GM06990 (cell line): ENCODE data around the gene IL32.

ENCODE experiments used
- DNase-seq: peaks from one replicate; pipeline ENCODE4 v3.0.0-alpha.2; 2011; ENCODE audit not compliant: insufficient read length; ENCODE audit errors: extremely low read depth
- H3K27me3 ChIP-seq: replicated peaks from 2 replicates; pipeline ENCODE4 v1.6.0; 2011; ENCODE audit warnings: low read length; ENCODE audit not compliant: control insufficient read depth, insufficient read depth
- H3K36me3 ChIP-seq: 2 replicates; pipeline ENCODE4 v1.5.1; 2011; ENCODE audit warnings: low read length; ENCODE audit not compliant: control insufficient read depth, insufficient read depth
- H3K4me3 ChIP-seq: replicated peaks from 2 replicates; pipeline ENCODE4 v1.5.1; 2011; ENCODE audit warnings: low read depth, mild to moderate bottlenecking, control low read depth, low read length
- TF ChIP-seq, protein P1 (sequence below): IDR thresholded peaks from 2 replicates; pipeline ENCODE4 v1.5.1; 2011; ENCODE audit warnings: low read length, control low read depth, mild to moderate bottlenecking, inconsistent platforms; ENCODE audit not compliant: insufficient read depth, poor library complexity, severe bottlenecking

IL32 gene

DNA sequence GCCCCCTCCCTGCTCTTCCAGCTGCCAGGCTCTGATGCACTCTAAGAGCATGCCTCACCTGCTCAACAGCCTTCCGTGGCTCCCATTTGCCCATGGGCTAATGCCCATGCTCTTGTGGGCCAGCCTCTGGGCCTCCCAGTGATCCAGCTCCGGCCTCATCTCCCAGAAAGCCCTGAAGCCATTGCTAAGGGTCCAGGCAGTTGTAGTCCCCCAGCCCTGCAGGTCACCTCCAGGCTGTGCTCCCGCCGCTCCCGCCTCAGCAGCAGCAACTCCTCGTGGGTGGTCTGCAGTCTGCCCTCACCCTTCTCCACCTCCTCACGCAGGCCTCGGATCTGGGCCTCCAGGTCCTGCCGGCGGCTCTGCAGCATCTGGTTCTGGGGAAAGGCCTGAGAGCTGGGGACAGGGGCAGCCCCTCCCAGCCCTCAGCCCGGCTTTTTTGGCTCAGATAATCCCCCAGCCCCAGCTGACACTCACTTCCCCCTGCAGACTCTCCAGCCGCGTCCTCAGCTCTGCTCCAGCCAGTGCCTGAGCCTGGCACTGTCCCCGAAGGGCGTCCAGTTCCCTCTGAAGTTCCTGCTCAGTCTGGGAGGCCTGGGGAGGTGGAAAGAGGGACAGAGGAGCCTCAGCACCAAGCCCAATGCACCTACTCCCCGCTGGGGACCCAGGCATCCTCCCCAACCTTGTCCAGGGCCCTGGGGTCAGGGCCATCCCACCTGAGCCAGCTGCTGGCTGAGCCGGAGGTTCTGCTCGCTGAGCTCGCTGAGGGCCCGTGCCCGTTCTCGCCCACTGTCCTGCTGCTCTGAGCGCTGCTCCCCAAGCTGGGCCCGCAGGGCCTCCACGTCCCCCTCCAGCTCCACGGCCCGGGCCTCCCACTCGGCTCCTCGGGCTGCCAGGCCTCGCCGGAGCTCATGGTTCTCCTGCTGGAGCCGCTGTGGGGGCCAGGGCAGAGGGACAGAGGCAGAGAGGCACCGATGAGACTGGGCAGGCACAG lies 34.9 kb upstream of the IL32 start:
- H3K27me3 ChIP-seq, result peaks cover 7% of the 10 kb centered on the region
- H3K36me3 ChIP-seq, result peaks cover 15% of the 10 kb centered on the region

DNA sequence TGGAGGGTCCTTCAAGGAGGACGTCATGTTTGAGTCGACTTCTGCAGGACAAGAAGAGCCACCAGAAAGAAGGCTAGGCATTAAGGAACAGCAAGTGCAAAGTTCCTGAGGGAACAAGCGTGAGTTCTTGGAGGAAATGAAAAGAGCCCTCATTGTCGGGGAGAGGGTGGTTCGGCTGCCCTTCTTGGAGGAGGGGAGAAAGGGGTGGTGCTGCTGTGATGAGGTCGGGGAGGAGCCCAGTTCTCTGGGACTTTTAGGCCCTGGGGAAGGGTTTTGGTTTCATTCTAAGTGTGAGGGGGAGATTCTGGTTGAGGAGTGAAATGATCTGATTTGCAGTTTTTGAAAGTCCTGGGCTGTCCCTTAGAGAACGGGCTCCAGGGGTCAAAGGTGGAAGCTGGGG lies 32.8 kb upstream of the IL32 start:
- peaks cover 9% of the 10 kb centered on the region for H3K27me3 ChIP-seq
- no peak overlapping the region for H3K4me3 ChIP-seq
- no peaks in the 10 kb centered on the region for H3K36me3 ChIP-seq
- TF ChIP-seq, protein P1, sequence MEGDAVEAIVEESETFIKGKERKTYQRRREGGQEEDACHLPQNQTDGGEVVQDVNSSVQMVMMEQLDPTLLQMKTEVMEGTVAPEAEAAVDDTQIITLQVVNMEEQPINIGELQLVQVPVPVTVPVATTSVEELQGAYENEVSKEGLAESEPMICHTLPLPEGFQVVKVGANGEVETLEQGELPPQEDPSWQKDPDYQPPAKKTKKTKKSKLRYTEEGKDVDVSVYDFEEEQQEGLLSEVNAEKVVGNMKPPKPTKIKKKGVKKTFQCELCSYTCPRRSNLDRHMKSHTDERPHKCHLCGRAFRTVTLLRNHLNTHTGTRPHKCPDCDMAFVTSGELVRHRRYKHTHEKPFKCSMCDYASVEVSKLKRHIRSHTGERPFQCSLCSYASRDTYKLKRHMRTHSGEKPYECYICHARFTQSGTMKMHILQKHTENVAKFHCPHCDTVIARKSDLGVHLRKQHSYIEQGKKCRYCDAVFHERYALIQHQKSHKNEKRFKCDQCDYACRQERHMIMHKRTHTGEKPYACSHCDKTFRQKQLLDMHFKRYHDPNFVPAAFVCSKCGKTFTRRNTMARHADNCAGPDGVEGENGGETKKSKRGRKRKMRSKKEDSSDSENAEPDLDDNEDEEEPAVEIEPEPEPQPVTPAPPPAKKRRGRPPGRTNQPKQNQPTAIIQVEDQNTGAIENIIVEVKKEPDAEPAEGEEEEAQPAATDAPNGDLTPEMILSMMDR, result no peak
- no peak for DNase-seq

More for the DNA sequence above, 34.9 kb upstream of the IL32 start:
- no peak overlapping the region for H3K4me3 ChIP-seq
- TF ChIP-seq, protein P1, result no peak
- DNase-seq, result no peak

DNA sequence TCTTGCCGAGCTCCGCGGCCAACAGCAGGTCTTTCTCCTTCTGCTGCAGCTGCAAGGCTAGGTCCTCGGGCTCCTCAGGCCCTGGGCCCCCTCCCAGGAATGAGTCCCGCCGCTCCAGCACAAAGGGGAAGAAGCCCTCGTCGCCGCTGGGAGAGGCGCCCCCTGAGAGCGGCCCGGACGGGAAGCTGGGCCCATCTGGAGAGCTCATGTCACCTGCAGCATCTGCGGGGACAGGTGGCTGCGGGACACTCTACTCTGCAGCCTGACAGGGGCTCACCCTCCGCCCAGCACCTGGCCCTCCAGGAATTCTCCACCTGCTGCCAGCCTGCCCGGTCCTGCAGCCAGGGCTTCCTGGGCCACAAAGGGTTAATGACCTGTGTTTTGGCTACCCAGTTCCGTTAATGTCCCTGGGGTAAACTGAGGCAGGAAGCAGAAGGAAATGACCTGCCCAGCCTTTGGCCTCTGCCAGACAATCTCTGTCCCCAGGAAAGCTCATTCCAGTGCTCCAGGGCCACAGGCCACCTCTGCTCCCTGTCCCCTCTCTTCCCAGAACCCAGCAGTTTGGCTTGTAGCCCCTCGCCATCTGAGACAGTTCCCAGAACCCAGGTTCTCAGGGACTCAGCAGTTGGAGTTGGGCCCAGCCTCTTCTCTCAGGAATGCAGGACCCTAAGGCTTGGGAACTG lies 30.0 kb upstream of the IL32 start:
- Histone ChIP-seq H3K27me3 (peaks cover 8% of the 10 kb centered on the region), H3K4me3 (no peak overlapping the region), H3K36me3 (no peaks in the 10 kb centered on the region)
- no peak for DNase-seq
- TF ChIP-seq, protein P1, result no peak

DNA sequence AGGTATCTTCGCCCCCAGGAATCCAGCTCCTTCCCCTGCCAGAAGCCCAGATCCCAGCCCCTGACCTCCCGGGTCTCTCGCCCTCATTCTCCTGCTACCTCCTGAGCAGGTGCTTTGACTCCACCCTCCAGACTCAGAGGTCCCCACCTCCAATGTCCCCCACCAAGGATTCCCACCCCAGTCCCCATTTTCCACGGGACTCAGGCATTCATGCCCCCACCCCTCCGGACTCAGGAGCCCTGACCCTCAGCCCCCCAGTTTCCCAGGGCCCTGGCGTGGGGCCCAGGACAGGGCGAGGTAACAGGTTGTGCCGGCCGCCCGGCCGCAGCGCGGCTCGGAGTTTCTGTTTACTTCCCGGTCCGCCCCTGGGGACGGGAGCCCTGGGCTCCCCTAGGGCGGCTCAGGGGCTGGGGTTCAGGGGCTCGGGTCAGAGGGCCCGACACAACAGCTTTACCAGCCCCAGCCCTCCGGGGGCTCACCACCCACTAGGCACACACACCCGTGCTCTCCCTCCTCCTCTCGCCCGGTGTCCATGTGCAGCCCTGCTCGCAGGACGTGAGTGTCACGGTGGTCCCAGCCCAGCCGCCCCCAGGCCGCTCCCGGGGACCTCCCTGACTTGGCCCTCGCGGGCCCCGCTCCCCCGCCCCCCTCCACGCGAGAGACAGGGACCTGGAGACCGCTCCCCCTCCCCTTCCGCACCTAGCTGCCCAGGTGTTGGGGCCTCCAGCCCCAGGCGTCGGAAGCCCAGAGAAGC lies 29.3 kb upstream of the IL32 start:
- H3K4me3 ChIP-seq, result no peak overlapping the region
- DNase-seq, result no peak
- TF ChIP-seq, protein P1, result no peak
- peaks cover 8% of the 10 kb centered on the region for H3K27me3 ChIP-seq
- no peaks in the 10 kb centered on the region for H3K36me3 ChIP-seq

DNA sequence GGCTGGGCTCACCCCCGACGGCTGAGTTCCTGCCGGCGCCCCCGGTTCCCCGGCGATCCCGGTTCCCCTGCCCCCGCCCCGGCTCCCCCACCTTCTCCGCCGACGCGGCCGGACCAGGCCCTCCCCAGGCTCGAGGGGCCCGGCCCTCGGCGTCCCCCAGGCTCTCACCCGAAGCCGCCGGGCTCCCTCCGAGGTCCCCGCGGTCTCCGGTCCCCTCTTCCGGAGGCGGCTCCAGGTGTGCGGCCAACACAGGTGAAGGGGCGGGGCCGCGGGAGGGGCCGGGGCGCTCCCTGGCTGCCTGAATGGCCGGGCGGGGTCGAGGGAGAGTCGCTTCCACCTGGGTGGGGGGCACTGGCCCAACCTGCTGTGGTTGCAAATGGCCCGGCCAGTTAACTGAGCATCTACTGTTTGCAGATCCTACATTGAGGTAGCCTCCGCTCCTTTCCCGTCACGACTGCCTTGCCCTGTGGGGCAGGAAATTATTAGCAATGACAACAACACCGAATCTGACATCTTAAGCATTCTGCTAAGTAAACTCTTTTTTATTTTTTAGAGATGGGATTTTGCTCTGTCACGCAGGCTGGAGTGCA lies 28.6 kb upstream of the IL32 start, which contains the start of gene BICDL2:
Gene BICDL2, minus strand, starts transcription at position 219 of the 590 bp plus-strand sequence. CDS start 1,448 bp downstream, outside the sequence.
- DNase-seq, result no peak
- Histone ChIP-seq H3K36me3 (no peaks in the 10 kb centered on the region), H3K4me3 (no peak within 1 kb of the TSS), H3K27me3 (peaks cover 8% of the 10 kb centered on the region)
- TF ChIP-seq, protein P1, result no peak
